ENCODE measurements around the gene SDHA. TPM values are rescaled to one million over a fixed set of nuclear protein-coding genes. Genes with fewer than 3 reads are reported as not detected.

The SDHA gene
- total and polyA plus RNA-seq, 9 of the 15 experiments (the other 6 are each of a cell fraction or from before 2014, with no cell fraction given): 82.9 to 191 (median 130) TPM

DNA sequence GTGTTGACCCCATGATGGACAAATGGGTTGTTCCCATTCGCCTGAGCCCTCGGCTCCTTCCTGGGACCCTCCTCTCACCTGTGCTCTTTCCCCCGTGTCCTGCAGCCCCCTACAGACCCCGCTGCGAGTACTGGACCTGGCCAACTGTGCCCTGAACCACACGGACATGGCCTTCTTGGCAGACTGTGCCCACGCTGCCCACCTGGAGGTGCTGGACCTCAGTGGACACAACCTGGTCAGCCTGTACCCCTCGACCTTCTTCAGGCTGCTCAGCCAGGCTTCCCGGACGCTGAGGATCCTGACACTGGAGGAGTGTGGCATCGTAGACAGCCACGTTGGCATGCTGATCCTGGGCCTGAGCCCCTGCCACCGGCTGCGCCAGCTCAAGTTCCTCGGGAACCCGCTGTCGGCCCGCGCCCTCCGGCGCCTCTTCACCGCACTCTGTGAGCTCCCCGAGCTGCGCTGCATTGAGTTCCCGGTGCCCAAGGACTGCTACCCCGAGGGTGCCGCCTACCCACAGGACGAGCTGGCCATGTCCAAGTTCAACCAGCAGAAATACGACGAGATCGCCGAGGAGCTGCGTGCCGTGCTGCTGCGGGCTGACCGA, 23.4 kb upstream of the SDHA start (continued):
- no peak for TF ChIP-seq RERE (CRISPR knock-in tag; IDR thresholded peaks at IDR 0.05; ENCODE audit: borderline replicate concordance)
- TF ChIP-seq POLR3A (IDR thresholded peaks at IDR 0.05; ENCODE audit: borderline replicate concordance, extremely low read depth, insufficient read depth, insufficient read length): no peak
- TF ChIP-seq, protein P1, sequence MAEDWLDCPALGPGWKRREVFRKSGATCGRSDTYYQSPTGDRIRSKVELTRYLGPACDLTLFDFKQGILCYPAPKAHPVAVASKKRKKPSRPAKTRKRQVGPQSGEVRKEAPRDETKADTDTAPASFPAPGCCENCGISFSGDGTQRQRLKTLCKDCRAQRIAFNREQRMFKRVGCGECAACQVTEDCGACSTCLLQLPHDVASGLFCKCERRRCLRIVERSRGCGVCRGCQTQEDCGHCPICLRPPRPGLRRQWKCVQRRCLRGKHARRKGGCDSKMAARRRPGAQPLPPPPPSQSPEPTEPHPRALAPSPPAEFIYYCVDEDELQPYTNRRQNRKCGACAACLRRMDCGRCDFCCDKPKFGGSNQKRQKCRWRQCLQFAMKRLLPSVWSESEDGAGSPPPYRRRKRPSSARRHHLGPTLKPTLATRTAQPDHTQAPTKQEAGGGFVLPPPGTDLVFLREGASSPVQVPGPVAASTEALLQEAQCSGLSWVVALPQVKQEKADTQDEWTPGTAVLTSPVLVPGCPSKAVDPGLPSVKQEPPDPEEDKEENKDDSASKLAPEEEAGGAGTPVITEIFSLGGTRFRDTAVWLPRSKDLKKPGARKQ (CRISPR knock-in tag; IDR thresholded peaks at IDR 0.05): no peak
- TF ChIP-seq EZH2 (IDR thresholded peaks at IDR 0.05; ENCODE audit: borderline replicate concordance, low read depth, low read length): no peak
- TF ChIP-seq ZNF23 (CRISPR knock-in tag; IDR thresholded peaks at IDR 0.05): no peak

All from K562 (cell line).